Measurements from ENCODE around the gene WDR36.

The WDR36 gene
- 50.3 to 64.2 reads per million in 2 donors for total RNA-seq

DNA sequence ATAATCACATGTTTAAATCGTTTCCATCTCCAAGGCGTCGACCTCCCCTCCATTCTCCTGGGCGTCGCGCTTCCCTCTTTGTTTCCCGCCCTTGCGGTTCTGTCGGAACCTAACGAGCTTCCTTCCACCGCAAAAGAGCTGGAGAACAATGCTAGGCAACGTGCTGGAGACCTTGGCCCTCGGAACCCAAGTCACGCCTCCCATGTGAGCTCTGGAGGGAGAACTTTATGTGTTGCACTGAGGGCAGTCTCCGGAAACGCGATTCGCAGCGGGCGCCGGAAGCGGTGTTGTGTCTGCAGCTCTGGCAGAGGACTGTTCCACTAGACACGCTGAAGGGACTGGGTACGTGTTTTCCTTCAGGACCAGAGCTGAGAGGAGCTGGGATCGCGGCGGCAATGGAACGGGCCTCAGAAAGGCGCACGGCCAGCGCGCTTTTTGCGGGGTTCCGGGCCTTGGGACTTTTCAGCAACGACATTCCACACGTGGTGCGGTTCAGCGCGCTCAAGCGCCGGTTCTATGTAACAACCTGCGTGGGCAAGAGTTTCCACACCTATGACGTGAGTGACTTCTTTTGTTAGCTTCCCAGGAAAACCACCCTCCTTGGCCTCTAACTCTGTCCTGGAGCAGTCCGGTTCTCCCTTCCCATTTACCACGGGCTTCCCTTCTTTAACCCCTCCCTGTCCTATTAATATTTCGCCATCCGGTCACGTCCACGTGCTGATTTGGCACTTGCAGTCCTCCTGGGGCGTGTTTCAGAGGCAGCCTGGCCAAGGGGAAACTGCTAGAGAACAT lies at the start of gene WDR36:
WDR36 (plus strand) TSS at position 287 of the 792 bp plus-strand sequence; CDS start at position 396, 109 bp downstream.
- DNase-seq: peak; percentile 60 to 93 (median 79)

DNA sequence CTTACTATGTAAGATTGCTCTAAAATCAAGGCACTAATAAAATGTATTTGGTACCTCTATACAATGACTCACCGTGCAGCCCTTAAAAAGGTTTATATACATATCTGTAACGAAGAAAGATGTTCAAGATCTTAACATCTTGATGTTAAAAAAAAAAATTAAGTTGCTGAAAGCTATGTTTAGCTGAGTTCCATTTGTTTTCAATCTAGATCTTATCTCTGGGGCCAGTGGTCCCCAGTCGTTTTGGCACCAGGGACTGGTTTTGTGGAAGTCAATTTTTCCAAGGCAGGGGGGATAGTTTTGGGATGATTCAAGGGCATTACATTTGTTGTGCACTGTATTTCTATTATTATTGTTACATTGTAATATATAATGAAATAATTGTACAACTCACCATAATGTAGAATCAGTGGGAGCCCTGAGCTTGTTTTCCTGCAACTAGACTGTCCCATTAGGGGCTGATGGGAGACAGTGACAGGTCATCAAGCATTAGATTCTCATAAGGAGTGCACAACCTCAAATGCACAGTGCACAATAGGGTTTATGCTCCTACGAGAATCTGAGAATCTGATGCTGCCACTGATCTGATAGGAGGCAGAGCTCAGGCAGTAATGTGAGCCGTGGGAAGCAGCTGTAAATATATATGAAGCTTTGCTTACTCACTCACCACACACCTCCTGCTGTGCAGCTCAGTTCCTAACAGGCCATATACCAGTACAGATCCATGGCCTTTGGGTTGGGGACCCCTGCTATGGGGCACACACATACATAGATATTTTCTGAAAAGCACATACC lies 48.2 kb upstream of the WDR36 start:
- DNase-seq: no peak

DNA sequence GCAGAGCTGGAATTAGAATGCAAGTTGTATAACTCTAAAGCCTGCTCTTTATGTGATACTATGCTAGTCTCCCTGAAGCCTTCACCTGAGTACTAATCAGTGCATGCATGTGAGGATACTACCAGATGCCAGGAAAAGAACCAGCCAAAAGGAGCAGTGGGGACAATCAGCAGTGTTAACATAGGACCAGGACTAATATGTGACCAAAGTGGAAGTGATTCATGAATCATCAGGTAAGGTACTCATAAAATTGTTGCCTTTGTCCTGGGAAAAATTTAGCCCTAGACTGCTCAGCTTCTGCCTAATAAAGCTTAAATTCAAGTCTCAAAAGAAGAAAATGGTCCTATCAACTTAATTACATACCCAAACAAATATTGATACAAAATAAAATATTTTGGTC lies 34.1 kb upstream of the WDR36 start:
- DNase-seq: no peak

DNA sequence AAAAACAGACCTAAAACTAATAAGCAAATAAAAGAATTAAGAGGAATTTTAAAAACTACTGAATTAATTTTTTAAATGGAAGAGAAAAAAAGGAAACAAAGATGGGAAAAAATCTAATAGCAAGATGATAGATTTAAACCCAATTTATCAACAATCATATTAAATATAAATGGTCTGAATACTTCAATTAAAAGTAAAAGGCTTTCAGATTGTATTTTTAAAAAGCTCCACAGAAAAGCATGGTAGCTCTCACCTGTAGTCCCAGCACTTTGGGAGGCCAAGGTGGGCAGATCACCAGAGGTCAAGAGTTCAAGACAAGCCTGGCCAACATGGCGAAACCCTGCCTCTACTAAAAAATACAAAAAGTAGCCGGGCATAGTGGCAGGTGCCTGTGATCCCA lies 32.0 kb upstream of the WDR36 start:
- no peak for DNase-seq

DNA sequence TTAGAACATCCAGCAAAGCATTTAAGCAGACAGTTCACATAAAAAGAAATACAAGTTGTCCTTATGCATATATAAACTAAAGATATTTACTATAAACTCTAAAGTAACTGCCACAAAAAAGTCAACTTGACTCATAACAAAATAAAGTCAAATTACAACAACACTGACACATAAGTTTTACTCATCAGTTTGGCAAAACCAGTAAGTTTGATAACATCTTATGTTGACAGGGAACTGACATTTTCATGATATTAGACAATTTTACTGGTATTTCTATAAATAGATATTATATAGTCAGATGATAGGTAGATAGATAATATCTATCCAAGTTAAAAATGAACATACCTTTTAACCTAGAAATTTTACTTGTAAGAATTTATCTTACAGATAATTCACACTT lies 30.5 kb upstream of the WDR36 start:
- no peak for DNase-seq

DNA sequence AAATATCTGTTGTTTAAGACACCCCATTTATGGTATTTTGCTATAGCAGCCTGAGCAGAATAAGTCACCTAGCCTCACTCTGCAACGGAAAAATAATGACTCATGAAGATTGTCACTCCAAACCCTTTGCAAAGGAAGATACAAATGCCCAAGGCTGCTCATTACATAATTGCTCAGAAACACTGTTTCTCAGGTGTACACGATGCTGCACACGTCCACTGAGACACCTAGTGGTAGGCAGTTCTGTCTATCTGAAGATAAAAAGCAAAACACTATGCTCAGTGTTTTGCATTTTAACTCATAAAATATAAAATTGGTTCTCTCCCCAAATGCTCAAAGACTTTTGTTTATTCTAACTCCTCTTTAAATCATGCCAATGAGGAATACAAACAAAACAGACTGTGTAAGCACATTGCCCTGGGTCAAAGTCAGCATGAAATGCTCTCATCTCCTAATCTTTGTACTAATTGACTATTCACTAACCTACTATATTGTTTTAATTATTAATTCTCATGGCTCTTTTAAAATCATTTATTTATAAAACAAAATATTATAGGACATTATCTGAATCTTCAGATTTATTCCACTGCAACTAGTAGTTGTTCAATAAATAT lies 28.3 kb upstream of the WDR36 start:
- DNase-seq: peak in 1 of 5 experiments; percentile 24

DNA sequence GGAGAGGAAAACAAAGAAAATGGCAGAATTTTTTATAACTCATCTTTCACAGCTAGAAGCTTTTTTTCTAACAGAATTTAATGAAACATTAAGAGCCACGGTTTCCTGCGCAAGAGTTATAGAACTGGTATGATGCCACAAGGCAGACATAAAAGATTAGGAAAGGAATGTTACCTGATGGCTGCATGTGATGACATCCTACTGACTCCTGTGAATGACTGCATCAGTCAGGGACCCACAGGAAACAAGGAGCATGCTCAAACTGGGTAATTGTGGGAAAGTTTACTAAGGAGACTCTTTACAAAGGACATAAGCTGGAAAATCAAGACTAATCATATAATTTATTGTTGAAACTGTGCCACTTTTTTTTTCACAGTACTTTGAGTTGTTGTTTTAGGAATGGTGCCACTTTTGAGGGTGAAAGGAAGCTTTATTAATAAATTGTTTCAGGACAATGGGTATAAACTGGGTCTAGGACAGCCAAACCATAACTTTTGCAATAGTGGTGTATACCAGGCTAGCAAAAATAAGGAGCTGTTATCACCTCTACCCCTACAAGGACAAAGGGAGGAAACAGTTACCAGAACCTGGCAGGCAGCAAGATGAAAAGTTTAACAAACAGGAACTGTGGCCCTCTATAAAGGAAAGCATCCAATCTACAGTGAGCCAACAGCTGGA lies 25.7 kb upstream of the WDR36 start:
- no peak for DNase-seq

DNA sequence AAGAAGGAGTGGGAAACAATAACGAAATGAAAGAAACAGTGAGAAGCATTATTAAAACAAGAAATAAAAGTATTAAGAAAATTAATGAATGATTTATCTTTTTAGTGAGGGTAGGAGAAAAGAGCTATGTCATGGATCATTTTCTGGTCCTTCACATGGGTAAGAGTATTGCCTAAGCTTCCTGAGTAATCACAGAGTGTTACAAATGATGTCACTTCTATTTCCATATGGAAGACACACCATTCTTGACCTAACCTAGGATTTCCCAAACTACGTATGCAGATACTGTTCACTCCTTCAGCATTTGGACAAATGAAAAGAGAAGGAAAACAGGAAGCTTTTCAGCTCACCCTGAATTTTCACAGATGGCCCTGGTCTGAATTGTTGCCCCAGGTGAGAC lies 23.9 kb upstream of the WDR36 start:
- DNase-seq: no peak

DNA sequence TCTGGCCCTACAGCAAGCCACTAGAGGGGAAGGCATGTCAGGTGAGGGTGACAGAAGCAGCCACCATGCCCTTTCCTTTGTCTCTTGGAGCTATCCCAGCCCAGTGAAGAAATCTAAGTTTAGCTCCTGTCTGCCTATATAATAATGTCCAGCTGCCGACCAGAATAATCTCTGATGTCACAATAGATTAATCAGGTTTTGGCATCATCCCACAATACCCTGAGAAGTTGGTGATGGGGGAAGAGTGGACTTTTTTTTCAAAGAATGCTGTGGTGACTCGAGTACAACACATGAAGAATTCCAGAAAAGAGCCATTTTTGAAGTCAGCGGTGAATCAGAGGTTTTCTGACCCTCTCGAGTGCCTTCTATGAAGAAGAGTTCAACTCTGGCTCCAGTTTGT lies 22.3 kb upstream of the WDR36 start:
- DNase-seq: no peak

DNA sequence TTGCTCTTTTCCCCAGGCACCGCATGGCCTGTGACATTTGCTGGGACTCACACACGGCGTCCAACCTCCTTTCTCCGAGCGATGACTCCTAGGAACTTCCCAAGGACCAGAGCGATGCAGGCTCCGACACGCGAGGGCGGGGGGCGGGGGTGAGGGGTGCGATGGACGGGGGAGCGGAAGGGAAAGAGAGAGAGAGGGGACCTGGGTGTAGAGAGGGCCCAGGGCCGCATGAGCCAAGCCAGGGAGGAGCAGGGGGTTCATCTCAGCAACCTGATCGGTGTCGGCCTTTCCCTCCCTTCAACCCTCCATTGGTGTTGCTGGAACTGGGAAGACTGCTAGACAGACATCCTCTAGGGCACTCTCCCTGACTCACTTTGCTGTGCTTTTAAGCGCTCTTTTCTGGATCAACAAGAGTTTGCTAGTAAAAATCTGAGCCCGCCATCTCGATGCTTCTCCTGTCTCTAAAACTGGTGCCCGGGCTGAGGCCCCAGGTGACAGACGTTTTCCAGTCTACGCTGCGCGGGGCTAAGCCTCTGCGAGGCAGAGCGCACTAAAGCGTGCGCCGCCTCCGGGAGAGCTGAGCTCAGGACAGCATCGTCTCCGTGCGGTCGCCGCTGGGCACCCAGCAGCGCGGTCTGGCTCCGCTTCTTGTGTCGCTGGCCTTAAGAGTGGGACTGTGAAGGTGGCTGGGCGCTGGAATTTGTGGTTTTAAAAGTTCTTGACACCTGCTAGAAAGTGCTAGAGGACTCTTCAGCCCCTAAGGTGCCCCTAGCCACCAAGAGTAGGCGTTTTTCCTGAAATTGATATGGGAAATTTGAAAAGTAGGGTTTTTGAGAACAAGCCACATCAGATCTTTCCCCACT lies 21.6 kb upstream of the WDR36 start:
- peak in 1 of 5 experiments; percentile 13 for DNase-seq

DNA sequence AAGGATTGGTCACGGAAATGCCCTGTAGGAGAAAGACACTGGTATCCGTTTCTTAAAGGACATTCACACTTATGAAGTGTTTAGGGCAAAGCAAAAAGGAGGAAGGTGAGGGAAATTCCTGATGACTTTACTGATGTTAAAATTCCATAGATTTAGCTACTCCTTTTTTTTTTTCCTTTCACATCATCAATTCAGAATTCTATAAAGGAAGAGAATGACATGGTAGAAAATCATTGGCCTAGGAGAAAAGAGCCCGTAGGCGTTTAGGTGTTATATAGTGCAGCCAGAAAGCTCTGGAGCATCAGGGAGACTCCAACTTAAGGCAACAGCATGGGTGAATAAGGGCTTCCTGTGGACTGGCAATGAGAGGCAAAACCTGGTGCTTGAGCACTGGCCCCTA lies 20.7 kb upstream of the WDR36 start, which contains the start of gene TSLP:
TSLP (plus strand) TSS at position 301 of the 400 bp plus-strand sequence. CDS start 178 bp downstream, outside the sequence.
- no peak for DNase-seq

DNA sequence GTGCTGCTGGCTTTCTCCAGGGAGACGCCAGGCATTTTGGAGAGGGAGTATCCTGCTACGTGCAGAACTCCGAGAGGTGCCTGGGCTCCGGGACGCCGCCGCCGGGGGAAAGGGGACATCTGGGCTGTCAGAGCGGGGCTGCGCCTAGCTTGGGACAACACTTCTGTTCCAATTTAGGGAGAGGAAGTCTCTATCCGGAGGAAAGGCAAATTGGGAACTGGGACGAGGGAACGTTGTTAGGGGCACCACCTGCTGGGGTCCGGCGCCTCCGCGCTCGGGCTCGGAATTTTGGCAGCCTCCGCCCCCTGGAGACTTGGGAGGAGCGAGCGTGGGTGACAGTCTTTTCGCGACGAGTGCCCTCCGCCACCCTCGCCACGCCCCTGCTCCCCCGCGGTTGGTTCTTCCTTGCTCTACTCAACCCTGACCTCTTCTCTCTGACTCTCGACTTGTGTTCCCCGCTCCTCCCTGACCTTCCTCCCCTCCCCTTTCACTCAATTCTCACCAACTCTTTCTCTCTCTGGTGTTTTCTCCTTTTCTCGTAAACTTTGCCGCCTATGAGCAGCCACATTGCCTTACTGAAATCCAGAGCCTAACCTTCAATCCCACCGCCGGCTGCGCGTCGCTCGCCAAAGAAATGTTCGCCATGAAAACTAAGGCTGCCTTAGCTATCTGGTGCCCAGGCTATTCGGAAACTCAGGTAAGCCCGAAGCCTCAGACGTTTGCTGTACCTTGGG lies 19.0 kb upstream of the WDR36 start:
- DNase-seq: peak; percentile 15 to 63 (median 38)

DNA sequence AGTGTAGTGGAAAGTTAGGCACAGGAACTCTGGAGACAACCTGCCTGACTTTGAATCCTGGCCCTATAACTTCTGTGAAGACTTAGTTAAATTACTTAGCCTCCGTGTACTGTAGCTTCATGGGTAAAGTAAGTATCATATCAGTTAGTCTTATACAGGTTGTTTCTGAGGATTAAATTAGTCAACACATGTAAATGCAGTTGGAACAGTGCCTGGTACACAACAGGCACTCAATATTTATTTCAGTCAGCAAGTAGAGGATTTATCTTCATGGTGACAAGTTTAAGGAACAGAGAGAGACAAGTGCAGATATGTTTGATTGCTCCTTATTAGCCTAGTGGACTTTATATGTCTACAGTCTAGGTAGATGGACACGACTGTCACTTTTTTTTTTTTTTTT lies 17.9 kb upstream of the WDR36 start:
- DNase-seq: no peak

DNA sequence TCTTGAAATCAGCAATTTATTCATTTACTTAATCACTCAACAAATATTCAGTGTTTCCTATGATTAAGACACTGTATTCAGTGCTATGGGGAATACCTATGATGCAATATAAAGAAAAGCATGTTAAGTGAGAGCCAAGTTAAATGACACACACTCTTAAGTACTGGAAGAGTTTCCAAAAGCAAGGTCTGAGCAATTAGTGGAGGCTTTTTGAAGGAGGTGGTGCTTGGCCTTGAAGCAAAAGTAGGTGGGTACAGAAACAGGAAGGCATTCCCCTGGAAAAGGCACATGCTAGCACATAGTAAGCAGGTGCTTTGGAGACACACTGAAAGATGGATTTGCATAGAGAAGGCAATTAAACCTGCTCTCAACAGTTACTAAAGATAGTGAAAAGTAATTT lies 16.6 kb upstream of the WDR36 start:
- no peak for DNase-seq

DNA sequence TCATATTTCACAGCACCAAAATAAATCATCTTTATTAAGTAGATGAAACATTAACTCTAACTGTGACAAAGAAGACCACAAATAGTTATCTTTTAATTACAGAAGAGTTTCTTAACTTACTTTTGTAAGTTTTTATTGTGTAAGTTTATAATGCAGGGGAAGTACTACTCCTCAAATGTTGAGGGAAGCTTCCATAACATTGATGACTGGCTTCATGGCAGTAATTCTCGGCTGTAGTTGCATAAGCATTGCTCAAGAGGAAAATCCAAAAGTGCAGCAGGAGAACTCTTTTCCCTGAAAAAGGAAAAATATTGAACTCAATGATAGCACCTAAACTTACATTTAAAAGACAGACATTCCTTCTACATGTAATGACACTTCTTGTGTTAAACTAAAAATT lies 16.1 kb upstream of the WDR36 start:
- no peak for DNase-seq

DNA sequence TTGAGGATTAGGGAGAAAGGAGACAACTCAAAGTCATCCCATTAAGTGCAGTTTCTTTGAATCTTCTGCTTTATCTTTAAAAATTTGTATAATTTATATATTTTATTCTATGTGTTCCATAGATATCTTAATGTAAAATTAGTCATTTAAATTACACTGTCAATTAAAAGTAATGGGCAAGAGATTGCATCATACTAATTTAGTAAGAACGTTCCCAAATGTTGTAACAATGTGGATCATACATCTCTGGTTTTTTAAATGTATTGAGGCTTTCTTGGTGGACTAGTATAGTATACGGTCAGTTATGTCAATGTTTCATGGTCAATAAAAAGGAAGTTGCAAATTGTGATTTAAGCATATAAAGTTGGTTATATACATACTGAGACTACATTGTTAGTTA lies 14.5 kb upstream of the WDR36 start:
- no peak for DNase-seq

DNA sequence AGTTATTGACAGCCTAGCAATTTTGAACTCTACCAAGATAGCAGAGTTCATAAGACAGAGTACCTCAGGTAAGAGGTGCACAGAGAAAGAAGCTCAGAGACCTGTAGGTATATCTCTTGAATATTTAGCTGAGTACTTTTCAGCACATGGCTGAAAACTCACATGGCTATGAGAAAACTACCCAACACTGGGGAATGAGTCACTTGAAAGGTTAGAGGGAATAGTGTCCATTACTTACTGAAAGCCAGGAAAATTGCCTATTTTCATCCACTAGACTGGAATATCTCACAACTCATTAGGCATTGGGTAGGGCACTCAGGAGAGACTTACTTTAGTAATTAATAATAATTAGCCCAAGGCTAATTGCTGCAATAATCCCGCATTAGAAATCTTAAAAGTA lies 12.3 kb upstream of the WDR36 start:
- DNase-seq: no peak

DNA sequence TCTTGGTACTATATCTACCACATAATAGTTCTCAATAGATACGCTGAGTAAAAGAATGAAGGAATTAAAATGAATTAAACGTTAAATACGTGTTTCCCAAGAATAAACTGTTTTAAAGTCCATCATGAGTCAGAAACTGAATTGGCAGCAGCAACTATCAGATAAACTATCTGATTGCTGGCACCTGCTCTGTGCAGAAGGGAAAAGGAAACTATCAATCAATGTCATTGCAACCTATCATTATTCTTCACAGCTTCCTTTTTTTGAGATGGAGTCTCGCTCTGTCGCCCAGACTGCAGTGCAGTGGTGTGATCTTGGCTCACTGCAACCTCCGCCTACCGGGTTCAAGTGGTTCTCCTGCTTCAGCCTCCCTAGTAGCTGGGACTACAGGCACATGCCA lies 8.8 kb upstream of the WDR36 start:
- peak in 1 of 5 experiments; percentile 19 for DNase-seq

DNA sequence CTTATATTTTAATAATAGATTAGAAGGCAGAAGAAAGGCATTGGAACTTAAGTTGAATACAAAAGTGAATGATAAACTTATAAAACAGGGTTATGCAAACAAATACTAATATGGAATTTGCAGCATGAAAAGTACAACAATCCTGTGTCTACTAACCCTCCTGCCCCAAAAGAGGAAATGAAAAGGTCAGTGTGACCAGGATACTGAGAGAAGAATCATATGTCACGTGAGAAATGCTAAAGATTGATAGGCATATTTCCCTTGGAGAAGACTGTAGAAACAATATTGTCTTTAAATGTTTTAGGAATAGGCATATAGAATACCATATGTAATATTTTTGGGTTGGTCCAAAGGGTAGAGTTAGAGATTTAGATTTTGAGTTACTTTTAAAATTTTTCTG lies 3.8 kb downstream of the WDR36 start:
- DNase-seq: no peak

DNA sequence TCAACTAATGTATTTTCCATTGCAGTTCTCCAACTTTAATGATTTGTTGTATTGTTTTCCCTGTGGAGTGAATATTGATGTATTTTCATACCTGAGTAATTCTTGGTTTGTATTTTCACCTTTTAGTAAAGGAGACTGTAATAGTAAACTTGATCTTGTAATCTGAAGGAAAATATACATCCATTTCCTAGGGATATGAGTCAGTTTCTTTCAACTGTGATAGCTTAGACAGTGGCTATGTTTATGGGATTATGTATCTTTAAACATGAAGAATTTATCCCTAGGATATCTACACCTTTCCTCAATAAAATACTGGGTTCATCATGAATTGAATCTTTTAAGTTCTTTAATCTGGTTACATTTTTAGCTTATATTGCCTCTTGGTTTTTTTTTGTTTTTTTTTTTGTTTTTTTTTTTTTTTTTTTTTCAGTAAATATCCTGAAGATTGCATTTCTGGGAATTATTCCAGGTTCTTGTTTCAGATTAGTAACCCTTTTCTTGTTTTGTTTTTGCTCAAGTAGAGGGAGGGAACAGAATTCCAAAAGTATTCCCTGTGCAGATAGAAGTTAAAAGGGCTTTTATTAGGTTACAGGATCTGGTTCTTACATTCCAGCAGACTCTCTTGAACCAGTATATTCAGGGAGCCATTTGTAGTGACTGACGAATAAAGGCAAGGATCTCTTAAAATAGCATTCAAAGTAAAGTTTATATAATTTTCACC lies 7.1 kb downstream of the WDR36 start:
- DNase-seq: no peak
